ENCODE data around the gene RAB8B. TPM values are rescaled to one million over a fixed set of nuclear protein-coding genes. Genes with fewer than 3 reads are reported as not detected.

Gene RAB8B
- total and polyA plus RNA-seq, 10 of the 15 experiments (the other 5 are each of a cell fraction or from before 2014, with no cell fraction given): 17.8 to 104 (median 65.1) TPM

GRCh38 chr15:63206079-63206478 lies 16.7 kb downstream of the RAB8B start:
- Histone ChIP-seq H2AFZ (ENCODE audit: control insufficient read depth, low read depth, low read length) (no peak overlapping the region), H3K4me2 (ENCODE audit: control insufficient read depth, insufficient read depth) (no peak overlapping the region), H3K9ac (ENCODE audit: control insufficient read depth, insufficient read depth, low read length) (no peak overlapping the region), H3K9me3 (replicated peaks; ENCODE audit: control insufficient read depth, insufficient read depth, low read length) (no peaks in the 10 kb centered on the region), H3K79me2 (ENCODE audit: control insufficient read depth, insufficient read depth, low read length) (peaks cover 77% of the 10 kb centered on the region), H3K36me3 (ENCODE audit: control insufficient read depth in 2 of 2, insufficient read depth in 2 of 2, low read length in 1 of 2) (0 out of 4 replicates have a peak, but pooled peaks cover 0 to 4% of the 10 kb centered on the region in 2 experiments), H4K20me1 (ENCODE audit: control insufficient read depth, insufficient read depth) (no peaks in the 10 kb centered on the region), H3K27me3 (replicated peaks in 1 of 2; ENCODE audit: control insufficient read depth in 2 of 2, insufficient read depth in 2 of 2, low read length in 1 of 2) (no peaks in the 10 kb centered on the region), H3K4me3 (no peak overlapping the region), H3K4me1 (ENCODE audit: control insufficient read depth, insufficient read depth, low read length) (peaks cover 43% of the 10 kb centered on the region), H3K27ac (ENCODE audit: control insufficient read depth, insufficient read depth) (no peak overlapping the region)
- ChIA-PET SMC1A (ENCODE audit: uncharacterized antibody, unreplicated experiment) (interaction anchor here (1.2 to 5.7 kb wide), 3 partner anchors 13 to 26 kb away, joined by 3 to 80 read pairs (median 5); no protein-coding TSS in a partner anchor), CTCF (interaction anchor here (5.1 kb wide), 1 partner anchor 13 kb away, joined by 48 read pairs; no protein-coding TSS in a partner anchor), RAD21 (ENCODE audit: unreplicated experiment) (interaction anchor here (0.9 to 6.3 kb wide), 2 partner anchors 9 to 13 kb away, joined by 3 to 58 read pairs; no protein-coding TSS in a partner anchor), POLR2A (interaction anchor here (0.6 kb wide), 1 partner anchor 661 kb away, joined by 11 read pairs; no protein-coding TSS in a partner anchor)
- in situ Hi-C loops (cut with MboI): no loop called here
- 74% methylated on average over 2 of the region's 2 CpGs for WGBS (ENCODE audit: insufficient coverage, insufficient replicate concordance, low lambda C conversion rate, missing lambda C conversion rate)
- no peak for DNase-seq (ENCODE audit: low read depth, low spot score)
- TF ChIP-seq, protein P1, sequence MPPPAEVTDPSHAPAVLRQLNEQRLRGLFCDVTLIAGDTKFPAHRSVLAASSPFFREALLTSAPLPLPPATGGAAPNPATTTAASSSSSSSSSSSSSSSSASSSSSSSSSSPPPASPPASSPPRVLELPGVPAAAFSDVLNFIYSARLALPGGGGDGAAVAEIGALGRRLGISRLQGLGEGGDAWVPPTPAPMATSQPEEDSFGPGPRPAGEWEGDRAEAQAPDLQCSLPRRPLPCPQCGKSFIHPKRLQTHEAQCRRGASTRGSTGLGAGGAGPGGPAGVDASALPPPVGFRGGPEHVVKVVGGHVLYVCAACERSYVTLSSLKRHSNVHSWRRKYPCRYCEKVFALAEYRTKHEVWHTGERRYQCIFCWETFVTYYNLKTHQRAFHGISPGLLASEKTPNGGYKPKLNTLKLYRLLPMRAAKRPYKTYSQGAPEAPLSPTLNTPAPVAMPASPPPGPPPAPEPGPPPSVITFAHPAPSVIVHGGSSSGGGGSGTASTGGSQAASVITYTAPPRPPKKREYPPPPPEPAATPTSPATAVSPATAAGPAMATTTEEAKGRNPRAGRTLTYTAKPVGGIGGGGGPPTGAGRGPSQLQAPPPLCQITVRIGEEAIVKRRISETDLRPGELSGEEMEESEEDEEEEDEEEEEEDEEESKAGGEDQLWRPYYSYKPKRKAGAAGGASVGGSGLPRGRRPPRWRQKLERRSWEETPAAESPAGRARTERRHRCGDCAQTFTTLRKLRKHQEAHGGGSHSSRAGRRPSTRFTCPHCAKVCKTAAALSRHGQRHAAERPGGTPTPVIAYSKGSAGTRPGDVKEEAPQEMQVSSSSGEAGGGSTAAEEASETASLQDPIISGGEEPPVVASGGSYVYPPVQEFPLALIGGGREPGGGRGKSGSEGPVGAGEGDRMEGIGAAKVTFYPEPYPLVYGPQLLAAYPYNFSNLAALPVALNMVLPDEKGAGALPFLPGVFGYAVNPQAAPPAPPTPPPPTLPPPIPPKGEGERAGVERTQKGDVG (CRISPR knock-in tag; IDR thresholded peaks at IDR 0.05): no peak
- TF ChIP-seq, protein P2, sequence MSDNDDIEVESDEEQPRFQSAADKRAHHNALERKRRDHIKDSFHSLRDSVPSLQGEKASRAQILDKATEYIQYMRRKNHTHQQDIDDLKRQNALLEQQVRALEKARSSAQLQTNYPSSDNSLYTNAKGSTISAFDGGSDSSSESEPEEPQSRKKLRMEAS (IDR thresholded peaks at IDR 0.05; ENCODE audit: low read depth, low read length): no peak
- TF ChIP-seq JUNB (IDR thresholded peaks at IDR 0.05): no peak
- no peak for TF ChIP-seq TAF1 (IDR thresholded peaks at IDR 0.05; ENCODE audit: borderline replicate concordance, low read depth, low read length)
- no peak for FAIRE-seq
- ATAC-seq: no peak
- BruUV-seq (replicated peaks): no TSS peak
- intact Hi-C loops (cut with micrococcal nuclease; ENCODE audit: unreplicated experiment): no loop called here

Data from GM12878 (cell line).